WTC11 (cell line): ENCODE measurements around the gene HS1BP3. TPM values are rescaled to one million over a fixed set of nuclear protein-coding genes. Genes with fewer than 3 reads are reported as not detected.

Experiments used
- ATAC-seq: fragments of 200-7000 bp; cut with Tn5 transposase; 2 replicates; pipeline ENCODE4 v1.10.0; 2021; ENCODE audit warnings: mild to moderate bottlenecking, moderate library complexity
- CTCF ChIA-PET: fragments of 300-600 bp; sonication (Branson Sonifier 250); formaldehyde crosslinking; loops from one replicate; lab custom pipeline; 2021; ENCODE audit warnings: antibody characterized with exemption; lab: Charles Lee
- POLR2A ChIA-PET: fragments of 350-600 bp; sonication (Branson Sonifier 250); formaldehyde crosslinking; loops from one replicate; lab custom pipeline; 2021; ENCODE audit warnings: antibody characterized with exemption; lab: Charles Lee
- DNase-seq: peaks from one replicate; pipeline ENCODE4 v3.0.0; 2021; ENCODE audit warnings: low spot score
- H3K27ac Mint-ChIP-seq: 2 replicates; pipeline ENCODE4 v1.8.0; 2021; ENCODE audit warnings: mixed read lengths
- H3K27me3 Mint-ChIP-seq: 2 replicates; pipeline ENCODE4 v1.8.0; 2021; ENCODE audit warnings: low read depth, mild to moderate bottlenecking, moderate library complexity, mixed read lengths
- H3K36me3 Mint-ChIP-seq: 2 replicates; pipeline ENCODE4 v1.8.0; 2021; ENCODE audit warnings: mixed read lengths
- H3K4me1 Mint-ChIP-seq: 2 replicates; pipeline ENCODE4 v1.8.0; 2022; ENCODE audit warnings: mixed read lengths
- H3K4me3 Mint-ChIP-seq: 2 replicates; pipeline ENCODE4 v1.8.0; 2021; ENCODE audit warnings: mild to moderate bottlenecking, moderate library complexity, mixed read lengths
- H3K9me3 Mint-ChIP-seq: 2 replicates; pipeline ENCODE4 v1.8.0; 2021; ENCODE audit warnings: mixed read lengths
- ESRRA ChIP-seq: sonication (generic); formaldehyde crosslinking; IDR thresholded peaks from 2 replicates; pipeline ENCODE4 v1.8.1; 2022; ENCODE audit warnings: mild to moderate bottlenecking, missing genetic modification reagents, borderline replicate concordance
- ETV6 ChIP-seq: sonication (generic); formaldehyde crosslinking; IDR thresholded peaks from 2 replicates; pipeline ENCODE4 v1.8.1; 2022; ENCODE audit warnings: mild to moderate bottlenecking, missing genetic modification reagents
- KAT7 ChIP-seq: sonication (generic); formaldehyde crosslinking; IDR thresholded peaks from 2 replicates; pipeline ENCODE4 v1.8.1; 2023; ENCODE audit warnings: missing genetic modification reagents, mild to moderate bottlenecking, borderline replicate concordance
- MLX ChIP-seq: sonication (generic); formaldehyde crosslinking; IDR thresholded peaks from 2 replicates; pipeline ENCODE4 v1.8.1; 2023; ENCODE audit warnings: mild to moderate bottlenecking, missing genetic modification reagents, moderate library complexity
- PRDM15 ChIP-seq: sonication (generic); formaldehyde crosslinking; IDR thresholded peaks from 2 replicates; pipeline ENCODE4 v1.8.0; 2022; ENCODE audit warnings: missing genetic modification reagents
- RELA ChIP-seq: sonication (generic); formaldehyde crosslinking; IDR thresholded peaks from 2 replicates; pipeline ENCODE4 v1.8.1; 2022; ENCODE audit warnings: missing genetic modification reagents, mild to moderate bottlenecking, borderline replicate concordance
- RORB ChIP-seq: fragments of 250-450 bp; sonication (Bioruptor Pico); IDR thresholded peaks from 2 replicates; pipeline ENCODE4 v1.9.0; 2021; ENCODE audit warnings: mild to moderate bottlenecking
- TEAD1 ChIP-seq: sonication (generic); formaldehyde crosslinking; IDR thresholded peaks from 2 replicates; pipeline ENCODE4 v1.8.0; 2022; ENCODE audit warnings: mild to moderate bottlenecking, missing genetic modification reagents
- ZNF423 ChIP-seq: fragments of 250-450 bp; sonication (Bioruptor Pico); IDR thresholded peaks from 2 replicates; pipeline ENCODE4 v2.1.2; 2022; ENCODE audit warnings: mild to moderate bottlenecking, moderate library complexity
- ZNF671 ChIP-seq: fragments of 250-450 bp; sonication (Bioruptor Pico); IDR thresholded peaks from 2 replicates; pipeline ENCODE4 v1.8.0; 2021; ENCODE audit warnings: mild to moderate bottlenecking
- total RNA-seq: library from RNA; stranded (reverse); gene quantifications from 3 replicates; pipeline ENCODE4 v1.2.3, GENCODE V29; 2021
- TF ChIP-seq, protein P1 (sequence below): fragments of 250-450 bp; sonication (Bioruptor Pico); IDR thresholded peaks from 2 replicates; pipeline ENCODE4 v1.8.0; 2021; ENCODE audit warnings: mild to moderate bottlenecking
- TF ChIP-seq, protein P2 (sequence below): fragments of 250-450 bp; sonication (Bioruptor Pico); IDR thresholded peaks from 2 replicates; pipeline ENCODE4 v1.9.0; 2021; ENCODE audit warnings: mild to moderate bottlenecking
- TF ChIP-seq, protein P3 (sequence below): sonication (generic); formaldehyde crosslinking; IDR thresholded peaks from 2 replicates; pipeline ENCODE4 v1.8.0; 2023; ENCODE audit warnings: missing genetic modification reagents
- TF ChIP-seq, protein P4 (sequence below): fragments of 200-600 bp; IDR thresholded peaks from 2 replicates; pipeline ENCODE4 v1.8.0; 2022; ENCODE audit warnings: antibody characterized with exemption
- TF ChIP-seq, protein P5 (sequence below): sonication (generic); formaldehyde crosslinking; IDR thresholded peaks from 2 replicates; pipeline ENCODE4 v1.8.0; 2022; ENCODE audit warnings: mild to moderate bottlenecking, missing genetic modification reagents
- TF ChIP-seq, protein P6 (sequence below): fragments of 250-450 bp; sonication (Bioruptor Pico); IDR thresholded peaks from 2 replicates; pipeline ENCODE4 v1.9.0; 2021; ENCODE audit warnings: mild to moderate bottlenecking

Gene HS1BP3
- total RNA-seq, 1 experiment from 2014 or later = 17.9 TPM

DNA sequence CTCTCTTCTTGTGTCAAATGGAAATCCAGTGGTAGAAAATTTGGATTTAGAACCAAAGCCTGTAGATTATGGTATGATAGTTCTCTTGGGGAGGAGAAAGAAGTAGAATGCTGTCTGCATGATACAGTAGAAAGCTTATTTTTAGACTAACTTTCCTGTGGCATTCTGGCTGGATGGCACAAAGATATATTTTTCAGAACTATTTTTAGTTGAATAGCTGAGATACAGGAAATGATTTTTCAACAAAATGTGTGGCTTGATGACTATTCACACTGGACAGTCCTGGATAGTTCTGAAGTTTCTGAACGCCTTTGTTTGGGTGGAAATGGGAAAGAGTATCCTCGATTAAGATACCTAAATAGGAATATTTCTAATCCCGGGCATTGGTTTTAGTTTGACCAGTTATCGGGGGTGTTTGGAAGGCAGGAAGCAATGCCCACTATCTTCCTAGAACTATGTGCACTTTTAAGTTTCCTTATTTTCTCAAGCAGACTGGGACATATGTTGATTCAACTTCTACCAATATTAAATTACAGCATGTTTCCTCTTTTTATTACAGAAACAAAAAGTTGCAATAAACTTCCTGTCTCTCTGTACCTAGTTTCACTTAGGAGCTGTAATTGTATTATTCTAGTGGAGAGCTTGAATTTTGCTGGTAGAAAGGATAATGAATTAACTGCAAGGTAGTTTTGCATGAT is 48.2 kb upstream of the HS1BP3 start:
- ChIA-PET POLR2A (no interaction called here), CTCF (interaction anchor here (1.9 kb wide), 1 partner anchor 37 kb away, joined by 5 read pairs; no protein-coding TSS in a partner anchor)
- ATAC-seq (no peak), DNase-seq (no peak)
- Mint-ChIP-seq H3K9me3 (no peaks in the 10 kb centered on the region), H3K27ac (no peak overlapping the region), H3K4me3 (no peak overlapping the region), H3K36me3 (no peaks in the 10 kb centered on the region), H3K4me1 (peaks cover 4% of the 10 kb centered on the region; the same call in 1 of the 2 replicates), H3K27me3 (no peaks in the 10 kb centered on the region)
- no peak for TF ChIP-seq RORB (CRISPR knock-in tag)
- TF ChIP-seq ZNF423 = no peak
- TF ChIP-seq PRDM15 (CRISPR knock-in tag) = no peak
- no peak for TF ChIP-seq KAT7 (CRISPR knock-in tag)
- TF ChIP-seq MLX (CRISPR knock-in tag) = no peak
- TF ChIP-seq, protein P1, sequence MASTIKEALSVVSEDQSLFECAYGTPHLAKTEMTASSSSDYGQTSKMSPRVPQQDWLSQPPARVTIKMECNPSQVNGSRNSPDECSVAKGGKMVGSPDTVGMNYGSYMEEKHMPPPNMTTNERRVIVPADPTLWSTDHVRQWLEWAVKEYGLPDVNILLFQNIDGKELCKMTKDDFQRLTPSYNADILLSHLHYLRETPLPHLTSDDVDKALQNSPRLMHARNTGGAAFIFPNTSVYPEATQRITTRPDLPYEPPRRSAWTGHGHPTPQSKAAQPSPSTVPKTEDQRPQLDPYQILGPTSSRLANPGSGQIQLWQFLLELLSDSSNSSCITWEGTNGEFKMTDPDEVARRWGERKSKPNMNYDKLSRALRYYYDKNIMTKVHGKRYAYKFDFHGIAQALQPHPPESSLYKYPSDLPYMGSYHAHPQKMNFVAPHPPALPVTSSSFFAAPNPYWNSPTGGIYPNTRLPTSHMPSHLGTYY = no peak

GRCh38 chr2:20697322-20697934 is 46.5 kb upstream of the HS1BP3 start:
- ChIA-PET POLR2A (no interaction called here), CTCF (interaction anchor here (1.1 kb wide), 1 partner anchor 36 kb away, joined by 4 read pairs; no protein-coding TSS in a partner anchor)
- Mint-ChIP-seq H3K4me1 (no peaks in the 10 kb centered on the region), H3K9me3 (no peaks in the 10 kb centered on the region), H3K27ac (no peak overlapping the region), H3K36me3 (no peaks in the 10 kb centered on the region), H3K4me3 (no peak overlapping the region), H3K27me3 (no peaks in the 10 kb centered on the region)
- ATAC-seq (no peak), DNase-seq (no peak)
- no peak for TF ChIP-seq RORB (CRISPR knock-in tag)
- TF ChIP-seq TEAD1 (CRISPR knock-in tag) = no peak
- TF ChIP-seq, protein P2, sequence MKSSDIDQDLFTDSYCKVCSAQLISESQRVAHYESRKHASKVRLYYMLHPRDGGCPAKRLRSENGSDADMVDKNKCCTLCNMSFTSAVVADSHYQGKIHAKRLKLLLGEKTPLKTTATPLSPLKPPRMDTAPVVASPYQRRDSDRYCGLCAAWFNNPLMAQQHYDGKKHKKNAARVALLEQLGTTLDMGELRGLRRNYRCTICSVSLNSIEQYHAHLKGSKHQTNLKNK = no peak
- TF ChIP-seq, protein P3, sequence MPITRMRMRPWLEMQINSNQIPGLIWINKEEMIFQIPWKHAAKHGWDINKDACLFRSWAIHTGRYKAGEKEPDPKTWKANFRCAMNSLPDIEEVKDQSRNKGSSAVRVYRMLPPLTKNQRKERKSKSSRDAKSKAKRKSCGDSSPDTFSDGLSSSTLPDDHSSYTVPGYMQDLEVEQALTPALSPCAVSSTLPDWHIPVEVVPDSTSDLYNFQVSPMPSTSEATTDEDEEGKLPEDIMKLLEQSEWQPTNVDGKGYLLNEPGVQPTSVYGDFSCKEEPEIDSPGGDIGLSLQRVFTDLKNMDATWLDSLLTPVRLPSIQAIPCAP (CRISPR knock-in tag) = no peak
- TF ChIP-seq, protein P4, sequence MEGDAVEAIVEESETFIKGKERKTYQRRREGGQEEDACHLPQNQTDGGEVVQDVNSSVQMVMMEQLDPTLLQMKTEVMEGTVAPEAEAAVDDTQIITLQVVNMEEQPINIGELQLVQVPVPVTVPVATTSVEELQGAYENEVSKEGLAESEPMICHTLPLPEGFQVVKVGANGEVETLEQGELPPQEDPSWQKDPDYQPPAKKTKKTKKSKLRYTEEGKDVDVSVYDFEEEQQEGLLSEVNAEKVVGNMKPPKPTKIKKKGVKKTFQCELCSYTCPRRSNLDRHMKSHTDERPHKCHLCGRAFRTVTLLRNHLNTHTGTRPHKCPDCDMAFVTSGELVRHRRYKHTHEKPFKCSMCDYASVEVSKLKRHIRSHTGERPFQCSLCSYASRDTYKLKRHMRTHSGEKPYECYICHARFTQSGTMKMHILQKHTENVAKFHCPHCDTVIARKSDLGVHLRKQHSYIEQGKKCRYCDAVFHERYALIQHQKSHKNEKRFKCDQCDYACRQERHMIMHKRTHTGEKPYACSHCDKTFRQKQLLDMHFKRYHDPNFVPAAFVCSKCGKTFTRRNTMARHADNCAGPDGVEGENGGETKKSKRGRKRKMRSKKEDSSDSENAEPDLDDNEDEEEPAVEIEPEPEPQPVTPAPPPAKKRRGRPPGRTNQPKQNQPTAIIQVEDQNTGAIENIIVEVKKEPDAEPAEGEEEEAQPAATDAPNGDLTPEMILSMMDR = no peak
- TF ChIP-seq ETV6 (CRISPR knock-in tag) = no peak
- TF ChIP-seq ESRRA (CRISPR knock-in tag) = no peak
- TF ChIP-seq, protein P5, sequence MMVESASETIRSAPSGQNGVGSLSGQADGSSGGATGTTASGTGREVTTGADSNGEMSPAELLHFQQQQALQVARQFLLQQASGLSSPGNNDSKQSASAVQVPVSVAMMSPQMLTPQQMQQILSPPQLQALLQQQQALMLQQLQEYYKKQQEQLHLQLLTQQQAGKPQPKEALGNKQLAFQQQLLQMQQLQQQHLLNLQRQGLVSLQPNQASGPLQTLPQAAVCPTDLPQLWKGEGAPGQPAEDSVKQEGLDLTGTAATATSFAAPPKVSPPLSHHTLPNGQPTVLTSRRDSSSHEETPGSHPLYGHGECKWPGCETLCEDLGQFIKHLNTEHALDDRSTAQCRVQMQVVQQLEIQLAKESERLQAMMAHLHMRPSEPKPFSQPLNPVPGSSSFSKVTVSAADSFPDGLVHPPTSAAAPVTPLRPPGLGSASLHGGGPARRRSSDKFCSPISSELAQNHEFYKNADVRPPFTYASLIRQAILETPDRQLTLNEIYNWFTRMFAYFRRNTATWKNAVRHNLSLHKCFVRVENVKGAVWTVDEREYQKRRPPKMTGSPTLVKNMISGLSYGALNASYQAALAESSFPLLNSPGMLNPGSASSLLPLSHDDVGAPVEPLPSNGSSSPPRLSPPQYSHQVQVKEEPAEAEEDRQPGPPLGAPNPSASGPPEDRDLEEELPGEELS = no peak
- TF ChIP-seq RELA (CRISPR knock-in tag) = no peak
- TF ChIP-seq, protein P6, sequence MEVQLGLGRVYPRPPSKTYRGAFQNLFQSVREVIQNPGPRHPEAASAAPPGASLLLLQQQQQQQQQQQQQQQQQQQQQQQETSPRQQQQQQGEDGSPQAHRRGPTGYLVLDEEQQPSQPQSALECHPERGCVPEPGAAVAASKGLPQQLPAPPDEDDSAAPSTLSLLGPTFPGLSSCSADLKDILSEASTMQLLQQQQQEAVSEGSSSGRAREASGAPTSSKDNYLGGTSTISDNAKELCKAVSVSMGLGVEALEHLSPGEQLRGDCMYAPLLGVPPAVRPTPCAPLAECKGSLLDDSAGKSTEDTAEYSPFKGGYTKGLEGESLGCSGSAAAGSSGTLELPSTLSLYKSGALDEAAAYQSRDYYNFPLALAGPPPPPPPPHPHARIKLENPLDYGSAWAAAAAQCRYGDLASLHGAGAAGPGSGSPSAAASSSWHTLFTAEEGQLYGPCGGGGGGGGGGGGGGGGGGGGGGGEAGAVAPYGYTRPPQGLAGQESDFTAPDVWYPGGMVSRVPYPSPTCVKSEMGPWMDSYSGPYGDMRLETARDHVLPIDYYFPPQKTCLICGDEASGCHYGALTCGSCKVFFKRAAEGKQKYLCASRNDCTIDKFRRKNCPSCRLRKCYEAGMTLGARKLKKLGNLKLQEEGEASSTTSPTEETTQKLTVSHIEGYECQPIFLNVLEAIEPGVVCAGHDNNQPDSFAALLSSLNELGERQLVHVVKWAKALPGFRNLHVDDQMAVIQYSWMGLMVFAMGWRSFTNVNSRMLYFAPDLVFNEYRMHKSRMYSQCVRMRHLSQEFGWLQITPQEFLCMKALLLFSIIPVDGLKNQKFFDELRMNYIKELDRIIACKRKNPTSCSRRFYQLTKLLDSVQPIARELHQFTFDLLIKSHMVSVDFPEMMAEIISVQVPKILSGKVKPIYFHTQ (CRISPR knock-in tag) = no peak
- TF ChIP-seq ZNF671 = no peak
